Astrocyte (in vitro differentiated cells and primary cell): Measurements from ENCODE around the gene TRAK1. TPM values are rescaled to one million over a fixed set of nuclear protein-coding genes. Genes with fewer than 3 reads are reported as not detected.

Source experiments
- DNase-seq: peaks from one replicate; pipeline ENCODE4 v3.0.0-alpha.2; 2010; ENCODE audit warnings: low read depth
- FAIRE-seq: peaks from 2 replicates; lab custom pipeline; 2011; peaks lifted over from hg19 to GRCh38; lab: Jason Lieb, UNC
- H2AFZ ChIP-seq: 2 replicates; pipeline ENCODE4 v1.6.0; 2012; ENCODE audit warnings: low read depth, low read length, inconsistent platforms
- H3K27ac ChIP-seq: 2 replicates; pipeline ENCODE4 v1.5.1; 2011; ENCODE audit warnings: low read depth, low read length, inconsistent platforms
- H3K27me3 ChIP-seq: 2 replicates; pipeline ENCODE4 v1.6.0; 2011; ENCODE audit warnings: low read length, inconsistent platforms; ENCODE audit not compliant: insufficient read depth
- H3K36me3 ChIP-seq: 2 replicates; pipeline ENCODE4 v1.5.1; 2011; ENCODE audit warnings: low read length, inconsistent platforms; ENCODE audit not compliant: insufficient read depth
- H3K4me1 ChIP-seq: 2 replicates; pipeline ENCODE4 v1.5.1; 2011; ENCODE audit warnings: low read length, inconsistent platforms; ENCODE audit not compliant: insufficient read depth
- H3K4me2 ChIP-seq: 2 replicates; pipeline ENCODE4 v1.6.0; 2012; ENCODE audit warnings: low read length, inconsistent platforms
- H3K4me3 ChIP-seq: 2 replicates; pipeline ENCODE4 v1.5.1; 2011; ENCODE audit warnings: low read depth, mild to moderate bottlenecking, low read length, inconsistent platforms; ENCODE audit not compliant: insufficient read depth
- H3K79me2 ChIP-seq: 2 replicates; pipeline ENCODE4 v1.6.0; 2012; ENCODE audit warnings: mild to moderate bottlenecking, low read length, inconsistent platforms; ENCODE audit not compliant: insufficient read depth
- H3K9ac ChIP-seq: 2 replicates; pipeline ENCODE4 v1.6.0; 2012; ENCODE audit warnings: mild to moderate bottlenecking, low read length, inconsistent platforms
- H3K9me3 ChIP-seq: 2 replicates; pipeline ENCODE4 v1.5.1; 2012; ENCODE audit warnings: low read depth, mild to moderate bottlenecking, low read length, inconsistent platforms; ENCODE audit not compliant: insufficient read depth
- H4K20me1 ChIP-seq: 2 replicates; pipeline ENCODE4 v1.6.0; 2012; ENCODE audit warnings: low read length, inconsistent platforms; ENCODE audit not compliant: insufficient read depth
- H3K27ac Mint-ChIP-seq: one replicate; pipeline ENCODE4 v1.8.0; 2021; ENCODE audit warnings: mild to moderate bottlenecking, mixed read lengths; ENCODE audit not compliant: unreplicated experiment
- H3K27me3 Mint-ChIP-seq: one replicate; pipeline ENCODE4 v1.8.0; 2021; ENCODE audit warnings: low read depth, mixed read lengths; ENCODE audit not compliant: unreplicated experiment
- H3K36me3 Mint-ChIP-seq: one replicate; pipeline ENCODE4 v1.8.0; 2021; ENCODE audit warnings: low read depth, mixed read lengths; ENCODE audit not compliant: unreplicated experiment
- H3K4me1 Mint-ChIP-seq: one replicate; pipeline ENCODE4 v1.8.0; 2021; ENCODE audit warnings: low read depth, mixed read lengths; ENCODE audit not compliant: unreplicated experiment
- H3K4me3 Mint-ChIP-seq: one replicate; pipeline ENCODE4 v1.8.0; 2021; ENCODE audit warnings: mild to moderate bottlenecking, moderate library complexity, mixed read lengths; ENCODE audit not compliant: unreplicated experiment
- H3K9me3 Mint-ChIP-seq: one replicate; pipeline ENCODE4 v1.8.0; 2021; ENCODE audit warnings: mild to moderate bottlenecking, mixed read lengths; ENCODE audit not compliant: unreplicated experiment
- EZH2 ChIP-seq: IDR thresholded peaks from 2 replicates; pipeline ENCODE4 v1.6.1; 2012; ENCODE audit warnings: mild to moderate bottlenecking, low read length, inconsistent platforms; ENCODE audit not compliant: insufficient read depth
- total RNA-seq: library from RNA; stranded (reverse); gene quantifications from 2 replicates; pipeline ENCODE4 v1.2.1, GENCODE V29; 2021
- TF ChIP-seq, protein P1 (sequence below): IDR thresholded peaks from 2 replicates; pipeline ENCODE4 v1.5.1; 2011; ENCODE audit warnings: low read depth, mild to moderate bottlenecking, inconsistent platforms, low read length, moderate library complexity; ENCODE audit not compliant: insufficient read depth

TRAK1 gene
- total RNA-seq, 1 donor from 2014 or later: 56.2 TPM

DNA sequence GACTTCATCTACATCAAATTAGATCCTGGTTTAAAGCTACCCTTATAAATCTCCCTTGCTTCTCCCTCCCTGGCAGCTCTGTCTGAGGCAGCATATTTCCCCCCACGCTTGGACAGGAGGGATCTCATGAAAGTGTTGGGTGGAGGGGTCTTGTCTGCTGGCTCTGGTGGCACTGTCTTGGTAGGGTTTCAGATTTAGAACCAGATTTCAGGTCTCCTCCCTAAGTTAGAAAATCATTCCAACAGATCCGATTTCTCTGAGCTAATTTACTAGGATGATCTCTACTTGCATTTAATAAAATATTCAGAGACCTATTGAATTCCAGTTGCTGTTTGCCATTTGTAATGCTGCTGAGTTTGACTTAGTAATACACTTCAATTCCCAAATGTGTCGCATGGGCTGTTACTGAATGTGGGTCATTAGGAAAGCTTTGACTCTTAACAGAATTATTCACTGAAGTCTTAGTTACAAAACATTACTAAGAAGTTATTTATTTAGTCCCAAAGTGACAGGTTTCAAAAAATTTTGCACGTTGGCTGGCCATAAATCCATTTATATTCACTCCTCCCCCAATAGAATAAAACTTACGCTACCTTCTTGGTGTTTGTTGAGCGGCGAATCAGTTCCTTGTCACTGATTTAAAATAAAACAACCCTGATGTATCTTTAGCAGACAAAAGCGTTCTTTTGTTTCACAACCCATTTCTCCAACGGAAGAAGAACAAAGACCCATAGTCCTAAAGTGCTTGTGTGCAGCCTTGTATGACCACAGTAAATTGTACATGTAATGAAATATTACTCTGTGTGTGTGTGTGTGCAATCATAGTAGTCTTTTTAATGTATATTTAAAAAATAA lies 84.5 kb downstream of the TRAK1 start:
- Histone ChIP-seq H3K36me3 (no peaks in the 10 kb centered on the region), H3K4me2 (no peak overlapping the region), H3K9ac (no peak overlapping the region), H4K20me1 (peaks cover 76% of the 10 kb centered on the region), H3K9me3 (no peaks in the 10 kb centered on the region), H3K4me1 (peaks cover 11% of the 10 kb centered on the region), H3K27me3 (no peaks in the 10 kb centered on the region), H2AFZ (no peak overlapping the region), H3K27ac (no peak overlapping the region), H3K4me3 (no peak overlapping the region), H3K79me2 (peaks cover 36% of the 10 kb centered on the region)
- DNase-seq: no peak
- H3K4me3 Mint-ChIP-seq: no peak overlapping the region
- no peaks in the 10 kb centered on the region for H3K9me3 Mint-ChIP-seq
- peaks cover 16% of the 10 kb centered on the region for H3K4me1 Mint-ChIP-seq
- no peak overlapping the region for H3K27ac Mint-ChIP-seq
- no peak for TF ChIP-seq EZH2
- TF ChIP-seq, protein P1, sequence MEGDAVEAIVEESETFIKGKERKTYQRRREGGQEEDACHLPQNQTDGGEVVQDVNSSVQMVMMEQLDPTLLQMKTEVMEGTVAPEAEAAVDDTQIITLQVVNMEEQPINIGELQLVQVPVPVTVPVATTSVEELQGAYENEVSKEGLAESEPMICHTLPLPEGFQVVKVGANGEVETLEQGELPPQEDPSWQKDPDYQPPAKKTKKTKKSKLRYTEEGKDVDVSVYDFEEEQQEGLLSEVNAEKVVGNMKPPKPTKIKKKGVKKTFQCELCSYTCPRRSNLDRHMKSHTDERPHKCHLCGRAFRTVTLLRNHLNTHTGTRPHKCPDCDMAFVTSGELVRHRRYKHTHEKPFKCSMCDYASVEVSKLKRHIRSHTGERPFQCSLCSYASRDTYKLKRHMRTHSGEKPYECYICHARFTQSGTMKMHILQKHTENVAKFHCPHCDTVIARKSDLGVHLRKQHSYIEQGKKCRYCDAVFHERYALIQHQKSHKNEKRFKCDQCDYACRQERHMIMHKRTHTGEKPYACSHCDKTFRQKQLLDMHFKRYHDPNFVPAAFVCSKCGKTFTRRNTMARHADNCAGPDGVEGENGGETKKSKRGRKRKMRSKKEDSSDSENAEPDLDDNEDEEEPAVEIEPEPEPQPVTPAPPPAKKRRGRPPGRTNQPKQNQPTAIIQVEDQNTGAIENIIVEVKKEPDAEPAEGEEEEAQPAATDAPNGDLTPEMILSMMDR: no peak
- peaks cover 7% of the 10 kb centered on the region for H3K36me3 Mint-ChIP-seq
- no peaks in the 10 kb centered on the region for H3K27me3 Mint-ChIP-seq
- FAIRE-seq: no peak

DNA sequence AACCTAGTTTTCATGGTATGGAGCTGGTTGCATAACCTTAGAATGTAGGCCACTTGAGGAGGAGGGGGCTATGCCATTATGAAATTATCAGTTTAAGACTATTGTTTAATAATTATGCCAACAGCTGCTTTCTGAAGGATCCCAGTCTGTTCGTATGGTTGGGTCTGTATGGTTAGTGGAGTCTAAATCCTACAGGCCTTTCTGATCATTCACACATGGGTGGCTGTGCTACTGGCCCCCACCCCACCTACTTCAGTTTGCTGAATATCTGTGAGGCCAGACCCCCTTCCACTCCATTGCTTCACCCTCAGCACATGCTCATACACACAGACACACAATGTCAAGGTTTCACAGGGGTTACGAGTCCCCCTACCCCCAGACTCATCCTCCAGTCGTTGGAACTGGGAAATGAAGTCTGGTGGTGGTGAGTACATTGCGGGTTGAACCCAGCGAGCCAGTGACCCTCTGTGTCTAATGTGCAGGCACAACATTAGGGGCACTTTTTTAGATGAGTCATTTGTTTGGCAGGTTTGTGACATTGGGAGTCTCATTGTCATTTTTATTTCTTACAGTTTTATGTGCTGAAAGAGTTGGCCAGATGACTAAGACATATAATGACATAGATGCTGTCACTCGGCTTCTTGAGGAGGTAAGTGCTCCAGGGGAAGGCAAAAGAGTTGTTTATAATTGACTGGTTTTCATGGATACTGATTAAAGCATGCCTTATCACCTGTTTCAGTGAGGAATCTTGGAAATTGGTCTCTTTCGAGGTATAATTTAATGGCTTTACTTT lies 85.3 kb downstream of the TRAK1 start:
- TF ChIP-seq EZH2: no peak
- TF ChIP-seq, protein P1: no peak
- FAIRE-seq: no peak
- H3K27ac Mint-ChIP-seq: no peak overlapping the region
- Histone ChIP-seq H2AFZ (no peak overlapping the region), H4K20me1 (peaks cover 78% of the 10 kb centered on the region), H3K9me3 (no peaks in the 10 kb centered on the region), H3K27ac (no peak overlapping the region), H3K27me3 (no peaks in the 10 kb centered on the region), H3K79me2 (peaks cover 40% of the 10 kb centered on the region), H3K4me1 (peaks cover 11% of the 10 kb centered on the region), H3K4me2 (no peak overlapping the region), H3K9ac (no peak overlapping the region), H3K36me3 (no peaks in the 10 kb centered on the region), H3K4me3 (no peak overlapping the region)
- H3K36me3 Mint-ChIP-seq: peaks cover 7% of the 10 kb centered on the region
- H3K4me1 Mint-ChIP-seq: peaks cover 20% of the 10 kb centered on the region
- no peak for DNase-seq
- H3K27me3 Mint-ChIP-seq: no peaks in the 10 kb centered on the region
- H3K4me3 Mint-ChIP-seq: no peak overlapping the region
- no peaks in the 10 kb centered on the region for H3K9me3 Mint-ChIP-seq
